HEK293T (cell line): ENCODE measurements around the gene UBE3D.

Source experiments
- CTCF ChIA-PET: fragments of 350-600 bp; formaldehyde crosslinking; extraction: SDS; loops from one replicate; lab custom pipeline; 2021; ENCODE audit warnings: antibody characterized with exemption, inconsistent platforms; lab: Yijun Ruan, JAX
- POLR2A ChIA-PET: fragments of 350-600 bp; formaldehyde crosslinking; extraction: SDS; loops from one replicate; lab custom pipeline; 2020; ENCODE audit warnings: antibody characterized with exemption, inconsistent platforms; lab: Yijun Ruan, JAX
- DNase-seq: peaks from one replicate; pipeline ENCODE4 v3.0.0; 2012; ENCODE audit warnings: mixed read lengths; ENCODE audit errors: extremely low spot score
- ARNT ChIP-seq: fragments of 450-650 bp; IDR thresholded peaks from 2 replicates; pipeline ENCODE4 v1.6.1; 2017; ENCODE audit warnings: mild to moderate bottlenecking
- BHLHE40 ChIP-seq: fragments of 450-650 bp; IDR thresholded peaks from 2 replicates; pipeline ENCODE4 v1.6.1; 2016; ENCODE audit warnings: mild to moderate bottlenecking, moderate library complexity, borderline replicate concordance
- CTBP1 ChIP-seq: fragments of 450-650 bp; IDR thresholded peaks from 2 replicates; pipeline ENCODE4 v1.6.1; 2016; ENCODE audit warnings: borderline replicate concordance
- ELF4 ChIP-seq: fragments of 450-650 bp; IDR thresholded peaks from 2 replicates; pipeline ENCODE4 v1.6.1; 2017; ENCODE audit warnings: antibody characterized with exemption
- FOXA1 ChIP-seq: fragments of 450-650 bp; IDR thresholded peaks from 2 replicates; pipeline ENCODE4 v1.6.1; 2016; ENCODE audit warnings: mild to moderate bottlenecking
- FOXK2 ChIP-seq: fragments of 450-650 bp; IDR thresholded peaks from 2 replicates; pipeline ENCODE4 v1.6.1; 2016; ENCODE audit warnings: mild to moderate bottlenecking
- FOXM1 ChIP-seq: fragments of 450-650 bp; IDR thresholded peaks from 2 replicates; pipeline ENCODE4 v1.6.1; 2017; ENCODE audit warnings: mild to moderate bottlenecking, borderline replicate concordance
- HDGF ChIP-seq: fragments of 450-650 bp; IDR thresholded peaks from 2 replicates; pipeline ENCODE4 v1.6.1; 2017; ENCODE audit warnings: antibody characterized with exemption, borderline replicate concordance
- L3MBTL2 ChIP-seq: fragments of 450-650 bp; conservative IDR thresholded peaks from 2 replicates; pipeline ENCODE4 v1.6.1; 2016; ENCODE audit warnings: mild to moderate bottlenecking
- LEF1 ChIP-seq: fragments of 450-650 bp; IDR thresholded peaks from 2 replicates; pipeline ENCODE4 v1.6.1; 2017; ENCODE audit warnings: mild to moderate bottlenecking, borderline replicate concordance
- NFRKB ChIP-seq: fragments of 450-650 bp; IDR thresholded peaks from 2 replicates; pipeline ENCODE4 v1.6.1; 2016; ENCODE audit warnings: mild to moderate bottlenecking, moderate library complexity
- SP1 ChIP-seq: fragments of 450-650 bp; IDR thresholded peaks from 2 replicates; pipeline ENCODE4 v1.6.1; 2017
- SUZ12 ChIP-seq: fragments of 450-650 bp; IDR thresholded peaks from 2 replicates; pipeline ENCODE4 v1.6.1; 2016; ENCODE audit warnings: mild to moderate bottlenecking
- TARDBP ChIP-seq: fragments of 450-650 bp; IDR thresholded peaks from 2 replicates; pipeline ENCODE4 v1.6.1; 2016
- ZNF384 ChIP-seq: fragments of 450-650 bp; IDR thresholded peaks from 2 replicates; pipeline ENCODE4 v1.6.1; 2016
- TF ChIP-seq, protein P1 (sequence below): fragments of 450-650 bp; IDR thresholded peaks from 2 replicates; pipeline ENCODE4 v1.6.1; 2016

The UBE3D gene

DNA sequence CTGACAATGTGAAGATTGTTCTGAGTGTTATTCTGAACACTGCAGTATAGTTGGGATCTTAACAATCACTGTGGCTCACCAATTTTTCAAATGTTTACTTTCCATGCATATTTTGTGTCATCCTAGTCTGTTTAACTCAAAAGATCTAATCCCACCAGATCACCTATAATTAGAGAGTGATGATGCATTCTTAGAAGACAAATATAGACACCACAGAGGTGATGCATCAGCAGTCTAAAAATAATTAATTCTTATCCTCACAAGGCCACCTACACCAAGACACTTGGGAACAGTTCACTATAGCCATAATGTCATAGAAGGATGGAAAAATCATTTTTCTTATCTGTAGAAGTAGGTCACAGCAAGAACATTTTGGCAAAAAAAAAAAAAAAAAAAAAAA, 154.8 kb downstream of the UBE3D start:
- CTCF ChIA-PET: no interaction called here
- POLR2A ChIA-PET: no interaction called here
- DNase-seq: no peak
- no peak for TF ChIP-seq ARNT
- no peak for TF ChIP-seq HDGF
- TF ChIP-seq CTBP1: no peak
- TF ChIP-seq SUZ12: no peak
- TF ChIP-seq TARDBP: no peak
- TF ChIP-seq L3MBTL2: no peak
- no peak for TF ChIP-seq ELF4
- TF ChIP-seq ZNF384: no peak
- no peak for TF ChIP-seq FOXK2
- TF ChIP-seq, protein P1, sequence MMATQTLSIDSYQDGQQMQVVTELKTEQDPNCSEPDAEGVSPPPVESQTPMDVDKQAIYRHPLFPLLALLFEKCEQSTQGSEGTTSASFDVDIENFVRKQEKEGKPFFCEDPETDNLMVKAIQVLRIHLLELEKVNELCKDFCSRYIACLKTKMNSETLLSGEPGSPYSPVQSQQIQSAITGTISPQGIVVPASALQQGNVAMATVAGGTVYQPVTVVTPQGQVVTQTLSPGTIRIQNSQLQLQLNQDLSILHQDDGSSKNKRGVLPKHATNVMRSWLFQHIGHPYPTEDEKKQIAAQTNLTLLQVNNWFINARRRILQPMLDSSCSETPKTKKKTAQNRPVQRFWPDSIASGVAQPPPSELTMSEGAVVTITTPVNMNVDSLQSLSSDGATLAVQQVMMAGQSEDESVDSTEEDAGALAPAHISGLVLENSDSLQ: no peak
- no peak for TF ChIP-seq NFRKB
- TF ChIP-seq BHLHE40: no peak
- no peak for TF ChIP-seq SP1
- TF ChIP-seq FOXA1: no peak
- no peak for TF ChIP-seq FOXM1
- TF ChIP-seq LEF1: no peak

DNA sequence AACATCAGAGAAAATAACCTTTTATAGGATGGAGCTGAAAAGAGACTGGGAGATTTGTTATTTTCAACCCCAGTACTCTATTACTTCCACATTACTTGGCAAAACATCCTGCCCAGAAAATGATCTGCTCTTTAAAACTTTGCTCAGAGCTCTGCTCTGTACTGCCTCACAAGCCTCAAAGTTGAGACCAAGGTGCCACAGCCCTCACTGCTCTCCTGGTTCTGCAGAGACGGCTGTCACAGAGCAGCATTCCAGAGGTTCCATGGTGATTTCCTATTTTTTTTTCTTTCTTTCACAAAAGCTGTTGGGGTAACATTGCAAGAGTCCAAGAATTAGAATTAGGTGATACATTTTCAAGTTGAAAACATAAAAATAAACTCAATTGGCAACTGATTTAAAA, 155.2 kb downstream of the UBE3D start:
- no peak for TF ChIP-seq LEF1
- CTCF ChIA-PET: no interaction called here
- no peak for DNase-seq
- POLR2A ChIA-PET: no interaction called here

DNA sequence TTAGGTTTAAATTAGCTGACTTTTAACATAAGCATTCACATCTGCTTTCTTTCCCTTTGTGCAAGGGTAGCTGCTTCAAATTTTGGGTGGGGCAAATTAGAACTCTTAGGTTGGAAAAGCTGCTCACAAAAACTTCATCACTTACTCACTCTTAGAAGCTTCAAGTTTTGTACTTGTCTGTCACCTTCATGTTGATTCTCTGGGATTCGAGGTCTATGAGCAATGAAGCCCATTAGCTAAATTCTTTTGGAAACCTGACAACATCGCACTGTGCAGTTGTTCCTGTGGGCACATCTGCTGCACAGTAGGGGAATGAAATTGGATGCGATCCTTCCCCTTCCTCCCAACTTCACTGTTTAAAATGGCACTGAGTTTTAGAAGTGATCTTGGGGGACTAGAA, 156.1 kb downstream of the UBE3D start:
- CTCF ChIA-PET: interaction anchor here (0.6 kb wide), 1 partner anchor 158 kb away, joined by 3 read pairs; the partner anchor contains the start of gene DOP1A
- TF ChIP-seq FOXM1 (no peak), FOXA1 (no peak), HDGF (no peak), ELF4 (no peak), NFRKB (no peak), ZNF384 (no peak), BHLHE40 (no peak), SP1 (no peak), LEF1 (no peak), L3MBTL2 (no peak), TARDBP (no peak), SUZ12 (no peak), FOXK2 (no peak), ARNT (no peak)
- TF ChIP-seq, protein P1: no peak
- DNase-seq: no peak
- POLR2A ChIA-PET: no interaction called here

DNA sequence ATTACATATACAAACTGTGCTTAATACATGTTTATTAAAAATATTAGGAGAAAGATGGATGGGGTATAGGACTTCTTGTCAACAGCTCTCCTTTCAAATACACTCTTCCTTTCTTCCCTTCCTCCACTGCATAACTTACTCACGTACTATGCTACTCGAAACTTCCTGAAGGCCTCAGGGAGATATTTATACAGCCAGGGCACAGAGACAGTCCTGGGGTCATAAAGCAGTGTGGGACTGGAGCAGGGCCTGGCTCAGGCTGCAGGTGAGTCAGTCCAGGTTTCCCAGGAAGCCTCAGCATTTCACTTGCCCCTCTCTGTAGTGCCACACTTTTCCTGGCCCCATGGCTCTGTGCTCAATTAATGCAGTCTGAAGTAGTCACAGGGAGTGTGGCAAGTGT, 157.0 kb downstream of the UBE3D start:
- no peak for TF ChIP-seq SUZ12
- no peak for TF ChIP-seq ZNF384
- TF ChIP-seq FOXK2: no peak
- TF ChIP-seq FOXA1: no peak
- no peak for TF ChIP-seq FOXM1
- TF ChIP-seq ARNT: no peak
- TF ChIP-seq ELF4: no peak
- TF ChIP-seq BHLHE40: no peak
- no peak for TF ChIP-seq CTBP1
- TF ChIP-seq NFRKB: no peak
- ChIA-PET POLR2A (no interaction called here), CTCF (no interaction called here)
- no peak for DNase-seq

DNA sequence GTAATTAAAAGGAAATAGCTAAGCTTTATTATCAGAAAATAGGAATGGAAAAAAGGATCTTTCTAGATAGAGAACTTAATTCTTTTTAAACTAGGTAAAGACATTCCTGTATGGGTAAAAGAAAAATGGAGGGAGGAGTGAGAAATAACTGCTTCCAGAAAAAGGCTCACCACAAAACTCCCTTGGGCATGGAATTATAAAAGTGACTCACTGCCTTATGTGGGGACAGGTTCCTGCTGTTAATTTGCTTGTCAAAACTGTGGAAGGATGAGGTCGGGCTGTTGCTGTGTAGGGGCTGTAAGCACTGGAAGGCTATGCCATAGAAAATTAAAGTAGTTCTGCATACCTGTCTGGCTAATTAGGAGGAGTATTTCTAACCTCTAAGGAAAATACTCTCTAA, 158.7 kb downstream of the UBE3D start:
- POLR2A ChIA-PET: no interaction called here
- no peak for TF ChIP-seq NFRKB
- TF ChIP-seq FOXA1: no peak
- TF ChIP-seq FOXK2: no peak
- TF ChIP-seq ARNT: no peak
- TF ChIP-seq FOXM1: no peak
- no peak for TF ChIP-seq CTBP1
- no peak for TF ChIP-seq L3MBTL2
- no peak for TF ChIP-seq SP1
- TF ChIP-seq, protein P1: no peak
- TF ChIP-seq SUZ12: no peak
- no peak for TF ChIP-seq TARDBP
- TF ChIP-seq ZNF384: no peak
- no peak for DNase-seq
- CTCF ChIA-PET: no interaction called here

DNA sequence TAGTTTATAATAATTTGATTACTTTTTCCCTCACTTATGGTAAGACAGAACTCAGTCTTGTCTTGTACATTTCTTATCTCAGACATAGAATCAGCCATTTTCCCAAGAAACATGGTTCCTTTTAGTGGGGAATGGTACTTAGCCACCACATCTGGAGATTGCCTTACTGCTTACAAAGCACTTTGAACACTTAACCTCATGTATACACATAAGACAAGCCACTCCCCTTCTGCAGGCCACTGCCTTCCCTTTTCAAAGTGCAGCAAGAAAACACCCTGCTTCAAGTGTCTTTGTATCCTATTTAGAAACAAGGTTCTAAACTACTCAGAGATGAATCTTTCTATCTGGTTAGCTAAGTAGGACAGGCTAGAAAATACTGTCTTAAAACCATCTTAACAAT, 159.2 kb downstream of the UBE3D start:
- no peak for DNase-seq
- TF ChIP-seq FOXM1 (no peak), LEF1 (no peak), HDGF (no peak), ZNF384 (no peak), BHLHE40 (no peak), NFRKB (no peak), TARDBP (no peak), FOXK2 (no peak)
- TF ChIP-seq, protein P1: no peak
- ChIA-PET POLR2A (no interaction called here), CTCF (no interaction called here)

DNA sequence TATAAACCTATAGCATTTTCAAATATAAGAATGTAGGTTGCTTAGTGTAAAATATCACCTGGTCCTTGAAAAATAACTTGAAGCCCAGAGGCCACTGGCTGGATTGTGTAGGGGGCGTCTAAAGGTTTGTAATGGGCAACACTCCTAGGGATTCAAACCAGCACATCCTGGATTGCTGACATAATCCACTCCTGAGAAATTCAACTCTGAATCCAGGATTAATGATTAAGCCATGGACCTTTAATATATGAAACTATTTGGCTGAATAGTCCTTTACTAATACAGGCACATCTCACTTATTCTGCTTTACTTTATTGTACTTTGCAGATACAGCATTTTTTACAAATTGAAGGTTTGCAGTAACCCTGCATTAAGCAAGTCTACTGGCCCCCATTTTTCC, 160.8 kb downstream of the UBE3D start:
- no peak for DNase-seq
- CTCF ChIA-PET: no interaction called here
- TF ChIP-seq NFRKB (no peak), SP1 (no peak), LEF1 (no peak), L3MBTL2 (no peak), ARNT (no peak)
- TF ChIP-seq, protein P1: no peak
- POLR2A ChIA-PET: no interaction called here
